OCI-LY7 (cell line): ENCODE data around the gene AHCY. TPM values are rescaled to one million over a fixed set of nuclear protein-coding genes. Genes with fewer than 3 reads are reported as not detected.

Experiments used
- BruUV-seq: library from RNA; stranded (reverse); fragments of 400-500 nt; replicated peaks from 2 replicates; lab custom pipeline; 2021; lab: Mats Ljungman, UMichigan
- CTCF ChIA-PET: fragments of 300-600 bp; sonication (Branson Sonifier 250); formaldehyde crosslinking; loops from one replicate; lab custom pipeline; 2022; ENCODE audit warnings: antibody characterized with exemption; ENCODE audit not compliant: unreplicated experiment; lab: Charles Lee
- POLR2A ChIA-PET: fragments of 300-600 bp; sonication (Branson Sonifier 250); formaldehyde crosslinking; loops from one replicate; lab custom pipeline; 2022; ENCODE audit warnings: antibody characterized with exemption; lab: Charles Lee
- DNase-seq: peaks from one replicate; pipeline ENCODE4 v3.0.0-alpha.2; 2015; ENCODE audit warnings: low spot score
- H2AFZ ChIP-seq: fragments of 200-600 bp; sonication (generic), shearing (Covaris generic); 2 replicates; pipeline ENCODE4 v1.6.1; 2014; ENCODE audit warnings: mild to moderate bottlenecking, antibody characterized with exemption, low read length, moderate library complexity
- H3K27ac ChIP-seq: fragments of 200-600 bp; sonication (generic); 2 replicates; pipeline ENCODE4 v1.5.1; 2014; ENCODE audit warnings: mixed run types, low read depth, mild to moderate bottlenecking, moderate library complexity, low read length, inconsistent platforms; ENCODE audit not compliant: poor library complexity, severe bottlenecking
- H3K36me3 ChIP-seq: fragments of 200-600 bp; sonication (generic); 2 replicates; pipeline ENCODE4 v1.6.1; 2014; ENCODE audit warnings: mild to moderate bottlenecking, antibody characterized with exemption, low read length, moderate library complexity, mixed read lengths; ENCODE audit not compliant: insufficient read depth
- H3K4me1 ChIP-seq: fragments of 200-600 bp; sonication (generic); 2 replicates; pipeline ENCODE4 v1.5.1; 2014; ENCODE audit warnings: mild to moderate bottlenecking, low read length; ENCODE audit not compliant: insufficient read depth, poor library complexity, severe bottlenecking
- H3K4me2 ChIP-seq: fragments of 200-600 bp; sonication (generic); 2 replicates; pipeline ENCODE4 v1.6.1; 2014; ENCODE audit warnings: mild to moderate bottlenecking, low read length
- H3K4me3 ChIP-seq: fragments of 200-600 bp; sonication (generic); 2 replicates; pipeline ENCODE4 v1.5.1; 2014; ENCODE audit warnings: mild to moderate bottlenecking, low read depth, low read length; ENCODE audit not compliant: poor library complexity, severe bottlenecking
- H3K79me2 ChIP-seq: fragments of 200-600 bp; sonication (generic); 2 replicates; pipeline ENCODE4 v1.6.1; 2016; ENCODE audit warnings: low read depth, mild to moderate bottlenecking, low read length, moderate library complexity, mixed read lengths; ENCODE audit not compliant: insufficient read depth
- H3K9me2 ChIP-seq: fragments of 200-600 bp; sonication (generic); 2 replicates; pipeline ENCODE4 v1.6.1; 2016; ENCODE audit warnings: mild to moderate bottlenecking, low read length, mixed read lengths; ENCODE audit not compliant: insufficient read depth
- H3K9me3 ChIP-seq: fragments of 200-600 bp; sonication (generic); 2 replicates; pipeline ENCODE4 v1.6.1; 2014; ENCODE audit warnings: mild to moderate bottlenecking, mixed run types, low read length, mixed read lengths
- H4K20me1 ChIP-seq: fragments of 200-600 bp; sonication (generic); 2 replicates; pipeline ENCODE4 v1.6.1; 2014; ENCODE audit warnings: mild to moderate bottlenecking, antibody characterized with exemption, low read length, moderate library complexity, mixed read lengths; ENCODE audit not compliant: insufficient read depth
- EZH2phosphoT487 ChIP-seq: fragments of 200-600 bp; sonication (generic); IDR thresholded peaks from 2 replicates; pipeline ENCODE4 v1.6.1; 2018; ENCODE audit warnings: low read depth, borderline replicate concordance, mild to moderate bottlenecking, mixed run types, antibody characterized with exemption, low read length, moderate library complexity, mixed read lengths
- intact Hi-C: fragments of 100-400 bp; cut with micrococcal nuclease; formaldehyde crosslinking; loops from one replicate; pipeline ENCODE4 v1.10.0; 2022; ENCODE audit not compliant: unreplicated experiment
- total RNA-seq, 2 experiments: library from RNA; depleted of rRNA in 1 of 2; stranded (reverse); fragments of >200 nt in 1 of 2; shearing (Covaris generic) in 1 of 2; gene quantifications; 2 replicates each; pipeline ENCODE4 v1.2.3, GENCODE V29; 2014 to 2022
- TF ChIP-seq, protein P1 (sequence below): fragments of 200-600 bp; sonication (generic); conservative IDR thresholded peaks from 2 replicates; pipeline ENCODE4 v1.5.1; 2014; ENCODE audit warnings: mild to moderate bottlenecking, antibody characterized with exemption, low read length, moderate library complexity, mixed read lengths

The AHCY gene
- total RNA-seq, 2 experiments from 2014 or later, result 133 to 218 TPM

DNA sequence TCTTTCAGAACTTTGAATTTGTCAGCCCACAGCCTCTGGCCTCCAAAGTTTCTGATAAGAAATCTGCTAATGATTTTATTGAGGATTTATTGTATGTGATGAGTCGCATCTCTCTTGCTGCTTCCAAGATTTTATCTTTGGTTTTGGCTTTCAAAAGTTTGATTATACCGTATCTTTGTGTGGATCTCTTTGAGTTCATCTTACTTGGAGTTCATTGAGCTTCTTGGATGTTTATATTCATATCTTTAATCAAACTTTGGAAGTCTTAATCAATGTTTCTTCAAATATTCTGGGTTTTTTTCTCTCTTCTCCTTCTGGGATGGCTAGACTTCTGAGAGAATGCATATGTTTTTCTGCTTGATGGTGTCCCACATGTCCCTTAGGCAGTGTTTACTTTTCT, 65.2 kb downstream of the AHCY start:
- POLR2A ChIA-PET, result no interaction called here
- Histone ChIP-seq H3K27ac (no peak overlapping the region), H2AFZ (no peak overlapping the region), H3K9me3 (peaks cover 23% of the 10 kb centered on the region), H3K9me2 (no peaks in the 10 kb centered on the region), H3K36me3 (peaks cover 8% of the 10 kb centered on the region; the same call in 1 of the 2 replicates), H3K4me1 (peaks cover 35% of the 10 kb centered on the region), H4K20me1 (no peaks in the 10 kb centered on the region), H3K4me3 (no peak overlapping the region), H3K79me2 (no peaks in the 10 kb centered on the region), H3K4me2 (no peak overlapping the region)
- BruUV-seq, result no TSS peak
- CTCF ChIA-PET, result no interaction called here
- no peak for DNase-seq
- TF ChIP-seq EZH2phosphoT487, result no peak
- TF ChIP-seq, protein P1, sequence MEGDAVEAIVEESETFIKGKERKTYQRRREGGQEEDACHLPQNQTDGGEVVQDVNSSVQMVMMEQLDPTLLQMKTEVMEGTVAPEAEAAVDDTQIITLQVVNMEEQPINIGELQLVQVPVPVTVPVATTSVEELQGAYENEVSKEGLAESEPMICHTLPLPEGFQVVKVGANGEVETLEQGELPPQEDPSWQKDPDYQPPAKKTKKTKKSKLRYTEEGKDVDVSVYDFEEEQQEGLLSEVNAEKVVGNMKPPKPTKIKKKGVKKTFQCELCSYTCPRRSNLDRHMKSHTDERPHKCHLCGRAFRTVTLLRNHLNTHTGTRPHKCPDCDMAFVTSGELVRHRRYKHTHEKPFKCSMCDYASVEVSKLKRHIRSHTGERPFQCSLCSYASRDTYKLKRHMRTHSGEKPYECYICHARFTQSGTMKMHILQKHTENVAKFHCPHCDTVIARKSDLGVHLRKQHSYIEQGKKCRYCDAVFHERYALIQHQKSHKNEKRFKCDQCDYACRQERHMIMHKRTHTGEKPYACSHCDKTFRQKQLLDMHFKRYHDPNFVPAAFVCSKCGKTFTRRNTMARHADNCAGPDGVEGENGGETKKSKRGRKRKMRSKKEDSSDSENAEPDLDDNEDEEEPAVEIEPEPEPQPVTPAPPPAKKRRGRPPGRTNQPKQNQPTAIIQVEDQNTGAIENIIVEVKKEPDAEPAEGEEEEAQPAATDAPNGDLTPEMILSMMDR, result no peak
- intact Hi-C loops, result no loop called here

DNA sequence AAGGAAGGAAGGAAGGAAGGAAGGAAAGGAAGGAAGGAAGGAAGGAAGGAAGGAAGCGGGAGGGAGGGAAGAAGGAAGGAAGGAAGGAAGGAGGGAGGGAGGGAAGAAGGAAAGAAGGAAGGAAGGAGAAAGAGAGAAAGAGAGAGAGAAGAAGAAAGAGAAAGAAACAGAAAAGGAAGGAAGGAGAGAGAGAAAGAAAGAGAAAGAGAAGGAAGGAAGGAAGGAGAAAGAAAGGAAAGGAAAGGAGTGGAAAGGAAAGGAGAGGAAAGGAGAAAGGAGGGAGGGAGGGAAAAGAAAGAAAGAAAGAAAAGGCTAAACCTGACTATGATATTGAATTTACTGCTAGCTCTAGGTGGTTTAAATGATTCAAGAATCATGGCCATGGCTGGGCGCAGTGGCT, 67.3 kb downstream of the AHCY start:
- Histone ChIP-seq H3K4me3 (no peak overlapping the region), H3K27ac (no peak overlapping the region), H3K9me3 (peaks cover 31% of the 10 kb centered on the region), H3K79me2 (no peaks in the 10 kb centered on the region), H2AFZ (no peak overlapping the region), H3K36me3 (peaks cover 8% of the 10 kb centered on the region; the same call in 1 of the 2 replicates), H3K4me2 (no peak overlapping the region), H3K9me2 (no peaks in the 10 kb centered on the region), H3K4me1 (peaks cover 16% of the 10 kb centered on the region), H4K20me1 (no peaks in the 10 kb centered on the region)
- no TSS peak for BruUV-seq
- intact Hi-C loops, result no loop called here
- CTCF ChIA-PET, result no interaction called here
- POLR2A ChIA-PET, result no interaction called here
- TF ChIP-seq, protein P1, result no peak
- no peak for TF ChIP-seq EZH2phosphoT487
- no peak for DNase-seq

DNA sequence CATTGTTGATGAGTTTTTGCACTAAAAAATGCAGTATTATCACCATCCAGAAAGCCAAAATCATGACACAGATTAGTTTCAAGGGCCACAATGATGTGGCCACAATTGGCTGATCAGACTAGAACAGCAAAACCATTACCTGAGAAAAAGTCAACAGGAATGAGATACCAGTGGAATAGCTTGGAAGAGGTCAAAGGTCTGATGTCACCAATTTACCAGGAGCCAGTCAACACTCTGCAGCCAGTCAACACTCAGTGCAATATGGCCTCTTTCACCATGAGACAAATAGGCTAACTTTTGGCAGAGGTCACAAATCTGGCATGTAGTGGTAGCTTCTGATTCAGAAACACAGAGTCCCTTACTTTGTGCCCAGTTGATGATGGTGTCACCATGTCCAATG, 69.5 kb downstream of the AHCY start:
- TF ChIP-seq, protein P1, result no peak
- TF ChIP-seq EZH2phosphoT487, result no peak
- Histone ChIP-seq H3K27ac (no peak overlapping the region), H3K9me3 (peaks cover 27% of the 10 kb centered on the region), H3K4me3 (no peak overlapping the region), H2AFZ (no peak overlapping the region), H3K4me1 (no peaks in the 10 kb centered on the region), H3K36me3 (peaks cover 3% of the 10 kb centered on the region; the same call in 1 of the 2 replicates), H3K79me2 (no peaks in the 10 kb centered on the region), H3K9me2 (no peaks in the 10 kb centered on the region), H4K20me1 (no peaks in the 10 kb centered on the region), H3K4me2 (no peak overlapping the region)
- ChIA-PET POLR2A (interaction anchor here (0.6 to 1.0 kb wide), 4 partner anchors 40 to 1096 kb away, joined by 3 to 5 read pairs (median 4); no protein-coding TSS in a partner anchor), CTCF (no interaction called here)
- no TSS peak for BruUV-seq
- intact Hi-C loops, result no loop called here
- DNase-seq, result no peak
